ENCODE measurements around the gene NBEAL2.

- TF ChIP-seq POLR2AphosphoS5 (IDR thresholded peaks at IDR 0.05; ENCODE audit: low read depth, low read length) = no peak
- TF ChIP-seq POLR2A (IDR thresholded peaks at IDR 0.05; ENCODE audit: low read depth, low read length) = no peak
- TF ChIP-seq TAF1 (IDR thresholded peaks at IDR 0.05; ENCODE audit: borderline replicate concordance, low read depth, low read length) = no peak
These were observed 26.7 kb downstream of the NBEAL2 start for GRCh38 chr3:47006145-47006651.

Measured in GM12892 (cell line).